ENCODE measurements around the gene PRIMA1.

DNA sequence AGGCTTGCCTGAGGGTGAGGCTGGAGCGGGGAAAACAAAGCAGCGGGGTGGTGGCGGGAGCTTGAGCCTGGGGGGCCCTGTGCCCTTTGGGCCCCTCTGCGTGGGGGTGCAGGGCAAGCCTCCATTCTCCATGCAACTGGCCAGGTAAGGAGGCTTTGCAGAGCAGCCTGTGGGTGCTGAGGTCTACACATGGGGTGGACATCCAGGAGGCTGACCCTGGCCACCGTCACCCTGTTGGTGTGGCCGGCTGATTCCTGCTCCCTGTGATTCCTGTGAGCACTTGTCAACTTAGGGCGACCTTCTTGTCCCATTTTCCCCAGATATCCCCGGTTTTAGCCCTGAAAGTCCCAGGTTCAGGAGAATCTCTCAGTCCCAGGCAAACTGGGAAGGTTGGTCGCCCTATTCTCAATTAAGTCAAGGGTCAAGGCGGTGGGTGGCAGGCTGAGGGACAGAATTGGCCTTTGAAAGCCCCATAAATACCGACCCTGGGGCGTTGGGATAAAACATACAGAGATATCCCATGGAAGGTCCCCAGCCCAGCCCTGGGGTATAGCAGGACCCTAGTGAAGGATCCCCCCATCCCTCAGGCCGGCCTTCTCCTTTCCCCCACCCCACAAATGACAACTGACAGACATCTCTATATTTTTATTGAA is 70.5 kb downstream of the PRIMA1 start:
- TF ChIP-seq GATA2 (IDR thresholded peaks at IDR 0.05; ENCODE audit: low read depth, low read length) (no peak), GATA3 (IDR thresholded peaks at IDR 0.05; ENCODE audit: low read depth, low read length) (no peak)
